ENCODE measurements around the gene AIDA.

AIDA gene

GRCh38 chr1:222629921-222630535 is 82.3 kb downstream of the AIDA start:
- TF ChIP-seq ZBTB7A (IDR thresholded peaks at IDR 0.05; ENCODE audit: low read depth), result no peak
- no peak for TF ChIP-seq RAD21 (IDR thresholded peaks at IDR 0.05; ENCODE audit: low read depth)
- no peak for TF ChIP-seq NFIC (IDR thresholded peaks at IDR 0.05)
- TF ChIP-seq TAF1 (IDR thresholded peaks at IDR 0.05; ENCODE audit: low read depth), result no peak
- TF ChIP-seq FOXM1 (IDR thresholded peaks at IDR 0.05; ENCODE audit: borderline replicate concordance, low read depth), result no peak
- TF ChIP-seq EGR1 (IDR thresholded peaks at IDR 0.05), result no peak
- TF ChIP-seq MAX (IDR thresholded peaks at IDR 0.05), result no peak

GRCh38 chr1:222627232-222627631 is 85.1 kb downstream of the AIDA start:
- TF ChIP-seq USF1 (IDR thresholded peaks at IDR 0.05) (no peak), EP300 (IDR thresholded peaks at IDR 0.05; ENCODE audit: borderline replicate concordance) (no peak), REST (IDR thresholded peaks at IDR 0.05; ENCODE audit: low read depth) (no peak), CEBPB (IDR thresholded peaks at IDR 0.05) (no peak), CREB1 (IDR thresholded peaks at IDR 0.05; ENCODE audit: low read depth) (no peak), TAF1 (IDR thresholded peaks at IDR 0.05; ENCODE audit: low read depth) (no peak), EGR1 (IDR thresholded peaks at IDR 0.05) (no peak), TCF12 (IDR thresholded peaks at IDR 0.05; ENCODE audit: low read depth) (no peak), MAX (IDR thresholded peaks at IDR 0.05) (no peak), TEAD4 (IDR thresholded peaks at IDR 0.05) (no peak), RAD21 (IDR thresholded peaks at IDR 0.05; ENCODE audit: low read depth) (no peak), FOXM1 (IDR thresholded peaks at IDR 0.05; ENCODE audit: borderline replicate concordance, low read depth) (no peak)

- TF ChIP-seq TCF12 (IDR thresholded peaks at IDR 0.05; ENCODE audit: low read depth) (no peak), NFIC (IDR thresholded peaks at IDR 0.05) (no peak), USF1 (IDR thresholded peaks at IDR 0.05) (no peak), MAX (IDR thresholded peaks at IDR 0.05) (no peak), EP300 (IDR thresholded peaks at IDR 0.05; ENCODE audit: borderline replicate concordance) (no peak), ZBTB7A (IDR thresholded peaks at IDR 0.05; ENCODE audit: low read depth) (no peak), TAF1 (IDR thresholded peaks at IDR 0.05; ENCODE audit: low read depth) (no peak)
Observed at GRCh38 chr1:222624214-222624613, 88.1 kb downstream of the AIDA start.

- TF ChIP-seq TCF12 (IDR thresholded peaks at IDR 0.05; ENCODE audit: low read depth) (no peak), RAD21 (IDR thresholded peaks at IDR 0.05; ENCODE audit: low read depth) (no peak), ZBTB7A (IDR thresholded peaks at IDR 0.05; ENCODE audit: low read depth) (no peak), EGR1 (IDR thresholded peaks at IDR 0.05) (no peak), TEAD4 (IDR thresholded peaks at IDR 0.05) (no peak), MAX (IDR thresholded peaks at IDR 0.05) (no peak), TAF1 (IDR thresholded peaks at IDR 0.05; ENCODE audit: low read depth) (no peak), EP300 (IDR thresholded peaks at IDR 0.05; ENCODE audit: borderline replicate concordance) (no peak), USF1 (IDR thresholded peaks at IDR 0.05) (no peak), NFIC (IDR thresholded peaks at IDR 0.05) (no peak), REST (IDR thresholded peaks at IDR 0.05; ENCODE audit: low read depth) (no peak), CREB1 (IDR thresholded peaks at IDR 0.05; ENCODE audit: low read depth) (no peak), CEBPB (IDR thresholded peaks at IDR 0.05) (no peak), FOXM1 (IDR thresholded peaks at IDR 0.05; ENCODE audit: borderline replicate concordance, low read depth) (no peak), YY1 (IDR thresholded peaks at IDR 0.05; ENCODE audit: low read depth) (no peak)
Observed at GRCh38 chr1:222623458-222623857, 88.8 kb downstream of the AIDA start.

- TF ChIP-seq TCF12 (IDR thresholded peaks at IDR 0.05; ENCODE audit: low read depth) (no peak), ZBTB7A (IDR thresholded peaks at IDR 0.05; ENCODE audit: low read depth) (no peak), YY1 (IDR thresholded peaks at IDR 0.05; ENCODE audit: low read depth) (no peak)
Observed at GRCh38 chr1:222622765-222623164, 89.5 kb downstream of the AIDA start.

Data from Ishikawa (cell line).